A673 (cell line): ENCODE data around the gene MSN. TPM values are rescaled to one million over a fixed set of nuclear protein-coding genes. Genes with fewer than 3 reads are reported as not detected.

Experiments
- BruUV-seq: library from RNA; stranded (reverse); fragments of 400-500 nt; replicated peaks from 2 replicates; lab custom pipeline; 2021; lab: Mats Ljungman, UMichigan
- CTCF ChIA-PET: fragments of 300-600 bp; sonication (Branson Sonifier 250); formaldehyde crosslinking; loops from one replicate; lab custom pipeline; 2022; ENCODE audit warnings: antibody characterized with exemption; lab: Charles Lee
- POLR2A ChIA-PET: fragments of 300-600 bp; sonication (Branson Sonifier 250); formaldehyde crosslinking; loops from one replicate; lab custom pipeline; 2022; ENCODE audit warnings: antibody characterized with exemption; ENCODE audit not compliant: low non-redundant PET; lab: Charles Lee
- DNase-seq: peaks from one replicate; pipeline ENCODE4 v3.0.0-alpha.2; 2015; ENCODE audit warnings: low spot score
- H3K27ac ChIP-seq: fragments of 200-600 bp; sonication (generic); 2 replicates; pipeline ENCODE4 v1.5.1; 2016; ENCODE audit warnings: mixed run types, low read depth, mild to moderate bottlenecking, mixed read lengths, antibody characterized with exemption, low read length; ENCODE audit not compliant: poor library complexity, severe bottlenecking
- H3K27me3 ChIP-seq: fragments of 200-600 bp; sonication (generic); replicated peaks from 2 replicates; pipeline ENCODE4 v1.6.1; 2017; ENCODE audit warnings: mixed run types, low read depth, mild to moderate bottlenecking, mixed read lengths, antibody characterized with exemption, low read length; ENCODE audit not compliant: insufficient read depth, poor library complexity
- H3K36me3 ChIP-seq: fragments of 200-600 bp; sonication (generic); 2 replicates; pipeline ENCODE4 v1.6.1; 2016; ENCODE audit warnings: mixed run types, mild to moderate bottlenecking, mixed read lengths, antibody characterized with exemption, low read length; ENCODE audit not compliant: insufficient read depth, poor library complexity, severe bottlenecking
- H3K4me1 ChIP-seq: fragments of 200-600 bp; sonication (generic); 2 replicates; pipeline ENCODE4 v1.6.1; 2017; ENCODE audit warnings: mixed run types, mild to moderate bottlenecking, mixed read lengths, antibody characterized with exemption, low read length; ENCODE audit not compliant: insufficient read depth, poor library complexity, severe bottlenecking
- H3K4me3 ChIP-seq: fragments of 200-600 bp; sonication (generic); 2 replicates; pipeline ENCODE4 v1.5.1; 2016; ENCODE audit warnings: low read depth, mixed run types, mild to moderate bottlenecking, mixed read lengths, low read length; ENCODE audit not compliant: poor library complexity, severe bottlenecking
- H3K9me3 ChIP-seq: fragments of 200-600 bp; sonication (generic); 2 replicates; pipeline ENCODE4 v1.6.1; 2016; ENCODE audit warnings: mixed run types, low read depth, mild to moderate bottlenecking, mixed read lengths, antibody characterized with exemption, low read length; ENCODE audit not compliant: poor library complexity, severe bottlenecking
- CTCF ChIP-seq: fragments of 300-800, 200-600 bp; sonication (generic); conservative IDR thresholded peaks from 2 replicates; pipeline ENCODE4 v1.5.1; 2017; ENCODE audit warnings: low read depth, mild to moderate bottlenecking, antibody characterized with exemption, low read length, moderate library complexity, mixed read lengths
- EZH2 ChIP-seq: fragments of 200-600 bp; sonication (generic); IDR thresholded peaks from 2 replicates; pipeline ENCODE4 v1.6.1; 2017; ENCODE audit warnings: borderline replicate concordance, low read depth, mild to moderate bottlenecking, mixed read lengths, antibody characterized with exemption, low read length; ENCODE audit not compliant: poor library complexity, severe bottlenecking
- intact Hi-C: fragments of 100-400 bp; cut with micrococcal nuclease; formaldehyde crosslinking; loops from one replicate; pipeline ENCODE4 v1.10.0; 2022; ENCODE audit not compliant: unreplicated experiment
- total RNA-seq: library from RNA; stranded (reverse); gene quantifications from 2 replicates; pipeline ENCODE4 v1.2.3, GENCODE V29; 2021

The MSN gene
- total RNA-seq, 1 experiment from 2014 or later = 468 TPM

GRCh38 chrX:65745992-65746391 lies 78.5 kb downstream of the MSN start:
- ChIA-PET CTCF (interaction anchor here (1.9 kb wide), 1 partner anchor 241 kb away, joined by 6 read pairs; no protein-coding TSS in a partner anchor), POLR2A (no interaction called here)
- intact Hi-C loops = loop anchor here (5.0 kb wide), 1 partner anchor 241 kb away; no protein-coding TSS in a partner anchor
- Histone ChIP-seq H3K27me3 (no peaks in the 10 kb centered on the region), H3K9me3 (no peaks in the 10 kb centered on the region), H3K36me3 (peaks cover 7% of the 10 kb centered on the region), H3K4me3 (no peak overlapping the region), H3K27ac (no peak overlapping the region), H3K4me1 (no peaks in the 10 kb centered on the region)
- DNase-seq = no peak
- no peak for TF ChIP-seq EZH2
- peak; percentile 38; the same call in 1 of the 2 replicates for TF ChIP-seq CTCF
- no TSS peak for BruUV-seq

GRCh38 chrX:65750674-65751469 lies 83.4 kb downstream of the MSN start:
- H3K36me3 ChIP-seq = no peaks in the 10 kb centered on the region
- no peaks in the 10 kb centered on the region for H3K4me1 ChIP-seq
- no peak for DNase-seq
- no peaks in the 10 kb centered on the region for H3K9me3 ChIP-seq
- no peak overlapping the region for H3K4me3 ChIP-seq
- TF ChIP-seq EZH2 (no peak), CTCF (no peak)
- CTCF ChIA-PET = no interaction called here
- no peak overlapping the region for H3K27ac ChIP-seq
- intact Hi-C loops = no loop called here
- BruUV-seq = no TSS peak
- H3K27me3 ChIP-seq = no peaks in the 10 kb centered on the region
- POLR2A ChIA-PET = no interaction called here

- POLR2A ChIA-PET = no interaction called here
- Histone ChIP-seq H3K36me3 (no peaks in the 10 kb centered on the region), H3K27ac (no peak overlapping the region), H3K27me3 (no peaks in the 10 kb centered on the region), H3K4me1 (no peaks in the 10 kb centered on the region), H3K4me3 (no peak overlapping the region), H3K9me3 (no peaks in the 10 kb centered on the region)
- CTCF ChIA-PET = no interaction called here
- TF ChIP-seq EZH2 = no peak
- TF ChIP-seq CTCF = no peak
- DNase-seq = no peak
- no TSS peak for BruUV-seq
- intact Hi-C loops = no loop called here
Measured at GRCh38 chrX:65751519-65751918, 84.1 kb downstream of the MSN start.
